K562 (cell line): Measurements from ENCODE around the gene TIAM1. TPM values are rescaled to one million over a fixed set of nuclear protein-coding genes. Genes with fewer than 3 reads are reported as not detected.

Experiments
- ATAC-seq: fragments of 200-7000 bp; cut with Tn5 transposase; 3 replicates; pipeline ENCODE4 v1.9.1; 2020; ENCODE audit warnings: moderate library complexity
- BruUV-seq: library from RNA; stranded (reverse); fragments of 400-500 nt; replicated peaks from 2 replicates; lab custom pipeline; 2021; lab: Mats Ljungman, UMichigan
- CTCF ChIA-PET: fragments of 300-600 bp; formaldehyde crosslinking; extraction: SDS; loops from one replicate; lab custom pipeline; 2021; ENCODE audit warnings: low intra/inter-chr PET ratio; lab: Yijun Ruan, JAX
- POLR2A ChIA-PET: fragments of 300-600, 350-650 bp; sonication (Branson Sonifier 250); formaldehyde crosslinking; extraction: SDS; loops from one replicate; lab custom pipeline; 2021; ENCODE audit warnings: antibody characterized with exemption, inconsistent platforms; lab: Yijun Ruan, JAX
- DNase-seq, 4 experiments: peaks; one replicate each; pipeline versions ENCODE4 v3.0.0 to v3.0.0-alpha.2; 2011 to 2018; ENCODE audit warnings: low spot score in 3 of 4, mixed read lengths in 3 of 4; ENCODE audit errors: extremely low read depth in 1 of 4
- FAIRE-seq: peaks from 2 replicates; lab custom pipeline; 2011; peaks lifted over from hg19 to GRCh38; lab: Jason Lieb, UNC
- H2AFZ ChIP-seq: 2 replicates; pipeline ENCODE4 v1.6.0; 2011; ENCODE audit warnings: low read depth, low read length, control low read depth, inconsistent platforms
- H3K27ac ChIP-seq: fragments of 200-600 bp; 3 replicates; pipeline ENCODE4 v1.8.0; 2011; ENCODE audit warnings: low read depth, mild to moderate bottlenecking, control low read depth, inconsistent platforms, low read length, moderate library complexity, mixed read lengths; ENCODE audit errors: extremely low read depth
- H3K27me3 ChIP-seq, 2 experiments: fragments of 300-600 bp in 1 of 2; 2 replicates in 1 of 2; 3 replicates in 1 of 2; pipeline versions ENCODE4 v1.6.0 to v1.8.0; 2011; ENCODE audit warnings: inconsistent platforms in 2 of 2, low read length in 2 of 2, mild to moderate bottlenecking in 1 of 2, mixed read lengths in 1 of 2, moderate library complexity in 1 of 2; ENCODE audit not compliant: control insufficient read depth in 2 of 2, insufficient read depth in 2 of 2
- H3K36me3 ChIP-seq: fragments of 300-600 bp; 3 replicates; pipeline ENCODE4 v1.8.0; 2011; ENCODE audit warnings: mild to moderate bottlenecking, low read length, inconsistent platforms; ENCODE audit not compliant: control insufficient read depth, insufficient read depth
- H3K4me1 ChIP-seq, 2 experiments: fragments of 200-600 bp in 1 of 2; replicated peaks in 1 of 2; 2 replicates in 1 of 2; 3 replicates in 1 of 2; pipeline versions ENCODE4 v1.5.1 to v1.8.0; 2011; ENCODE audit warnings: inconsistent platforms in 2 of 2, low read length in 2 of 2, mild to moderate bottlenecking in 1 of 2, mixed read lengths in 1 of 2, moderate library complexity in 1 of 2; ENCODE audit not compliant: control insufficient read depth in 2 of 2, insufficient read depth in 2 of 2
- H3K4me2 ChIP-seq: 2 replicates; pipeline ENCODE4 v1.6.1; 2011; ENCODE audit warnings: low read length, control low read depth, inconsistent platforms, mixed read lengths; ENCODE audit not compliant: insufficient read depth
- H3K4me3 ChIP-seq: fragments of 200-600 bp; sonication (generic), shearing (Covaris generic); 2 replicates; pipeline ENCODE4 v1.5.1; 2016; ENCODE audit warnings: control low read depth, inconsistent platforms
- H3K79me2 ChIP-seq: fragments of 200-600 bp; 3 replicates; pipeline ENCODE4 v1.8.0; 2011; ENCODE audit warnings: low read length, inconsistent platforms; ENCODE audit not compliant: control insufficient read depth, insufficient read depth
- H3K9ac ChIP-seq, 2 experiments: 2 replicates each; pipeline versions ENCODE4 v1.6.0 to v1.6.1; 2011; ENCODE audit warnings: low read depth in 2 of 2, low read length in 2 of 2, control low read depth in 1 of 2, inconsistent platforms in 1 of 2, mild to moderate bottlenecking in 1 of 2, mixed read lengths in 1 of 2; ENCODE audit not compliant: insufficient read depth in 1 of 2
- H3K9me1 ChIP-seq: one replicate; pipeline ENCODE4 v1.6.0; 2011; ENCODE audit warnings: inconsistent platforms, mild to moderate bottlenecking, low read length, moderate library complexity; ENCODE audit not compliant: control insufficient read depth, insufficient read depth
- H3K9me3 ChIP-seq: replicated peaks from 2 replicates; pipeline ENCODE4 v1.5.1; 2011; ENCODE audit warnings: low read depth, low read length, inconsistent platforms; ENCODE audit not compliant: control insufficient read depth, insufficient read depth
- H4K20me1 ChIP-seq: replicated peaks from 2 replicates; pipeline ENCODE4 v1.6.1; 2011; ENCODE audit warnings: low read length, inconsistent platforms, mixed read lengths; ENCODE audit not compliant: control insufficient read depth, insufficient read depth
- ARID3B ChIP-seq: fragments of 250-450 bp; sonication (Bioruptor Pico); IDR thresholded peaks from 2 replicates; pipeline ENCODE4 v1.4.0; 2020; ENCODE audit warnings: borderline replicate concordance
- BRCA1 ChIP-seq, 2 experiments: fragments of 450-650 bp in 1 of 2; sonication (generic) in 1 of 2; formaldehyde crosslinking in 1 of 2; IDR thresholded peaks; 2 replicates each; pipeline versions ENCODE4 v1.5.0 to v1.6.1; 2017 to 2020; ENCODE audit warnings: mild to moderate bottlenecking in 1 of 2, missing genetic modification reagents in 1 of 2
- CCAR2 ChIP-seq: fragments of 200-400 bp; formaldehyde crosslinking; IDR thresholded peaks from 2 replicates; pipeline ENCODE4 v1.6.1; 2017; ENCODE audit warnings: mild to moderate bottlenecking, low read depth, low read length
- RFX1 ChIP-seq: fragments of 450-650 bp; IDR thresholded peaks from 2 replicates; pipeline ENCODE4 v1.6.1; 2016; ENCODE audit warnings: mild to moderate bottlenecking, moderate library complexity
- USF1 ChIP-seq: sonication (generic); formaldehyde crosslinking; IDR thresholded peaks from 2 replicates; pipeline ENCODE4 v1.9.0; 2022; ENCODE audit warnings: mild to moderate bottlenecking, missing genetic modification reagents
- WGBS: fragments of 100-300 bp; shearing (Covaris generic); methylation state at CpG from one replicate; pipeline ENCODE4 v1.1.6; 2016; ENCODE audit warnings: low coverage, mixed read lengths; ENCODE audit not compliant: insufficient coverage; ENCODE audit errors: missing lambda C conversion rate; 5-methylcytosine and 5-hydroxymethylcytosine counted together
- in situ Hi-C: fragments of 300-500 bp; cut with MboI; formaldehyde crosslinking; loops from 4 replicates; pipeline ENCODE4 v1.15.0; 2018; ENCODE audit warnings: inconsistent platforms, mixed read lengths
- intact Hi-C: fragments of 100-400 bp; cut with micrococcal nuclease; formaldehyde crosslinking; loops from 2 replicates; pipeline ENCODE4 v1.14.2; 2022
- polyA plus RNA-seq, 8 experiments: library from polyadenylated mRNA; depleted of rRNA in 4 of 8; stranded (reverse) in 5 of 8; unstranded in 3 of 8; fragments of >200 nt; fragmentation: Nextera tagmentation in 2 of 8; fragmentation: Illumina TruSeq in 1 of 8; extraction: Ambion mirVana in 2 of 8; extraction: Trizol in 1 of 8; gene quantifications; 2 replicates each; pipeline versions ENCODE4 v1.2.1 to v1.2.3, GENCODE V29; 2011 to 2014; ENCODE audit warnings: inconsistent platforms in 1 of 8, missing spikeins in 1 of 8
- total RNA-seq, 7 experiments: library from RNA; depleted of rRNA in 6 of 7; stranded (reverse); fragments of >200 nt in 6 of 7; fragmentation: Illumina TruSeq in 2 of 7; extraction: Trizol in 2 of 7; gene quantifications; 2 replicates each; pipeline versions ENCODE4 v1.2.1 to v1.2.3, GENCODE V29; 2011 to 2021; ENCODE audit warnings: low replicate concordance in 1 of 7

TIAM1 gene
- total and polyA plus RNA-seq, 9 of the 15 experiments (the other 6 are each of a cell fraction or from before 2014, with no cell fraction given): 0.11 TPM; not detected in 8

- DNase-seq: no peak
- H3K9me1 ChIP-seq: no peaks in the 10 kb centered on the region
- intact Hi-C loops: no loop called here
- H2AFZ ChIP-seq: no peak overlapping the region
- no peaks in the 10 kb centered on the region for H3K9me3 ChIP-seq
- H3K36me3 ChIP-seq: no peaks in the 10 kb centered on the region
- no TSS peak for BruUV-seq
- H3K4me3 ChIP-seq: no peak overlapping the region
- no peaks in the 10 kb centered on the region for H3K4me1 ChIP-seq
- 1% methylated on average over 12 of the region's 12 CpGs for WGBS
- H3K27me3 ChIP-seq: 0 out of 5 replicates have a peak, but pooled peaks cover 0 to 4% of the 10 kb centered on the region in 2 experiments
- H4K20me1 ChIP-seq: no peaks in the 10 kb centered on the region
- no peak overlapping the region for H3K27ac ChIP-seq
- in situ Hi-C loops: no loop called here
- H3K9ac ChIP-seq: no peak overlapping the region
- TF ChIP-seq CCAR2: no peak
- TF ChIP-seq USF1 (CRISPR knock-in tag): no peak
- TF ChIP-seq BRCA1 (IDR thresholded peaks at IDR 0.05): no peak
- no peak for TF ChIP-seq BRCA1 (CRISPR knock-in tag; IDR thresholded peaks at IDR 0.05)
- no peak for TF ChIP-seq RFX1
- no peak for TF ChIP-seq ARID3B (CRISPR knock-in tag)
- CTCF ChIA-PET: no interaction called here
- no peak for FAIRE-seq
- ATAC-seq: no peak
- POLR2A ChIA-PET: no interaction called here
- H3K4me2 ChIP-seq: no peak overlapping the region
- H3K79me2 ChIP-seq: no peaks in the 10 kb centered on the region
Measured at GRCh38 chr21:31135531-31136184, 208.4 kb downstream of the TIAM1 start.
